ENCODE data around the gene PRSS21.

- TF ChIP-seq CTCF (IDR thresholded peaks at IDR 0.05; ENCODE audit: low read depth, low read length) (no peak), EZH2phosphoT487 (IDR thresholded peaks at IDR 0.05; ENCODE audit: low read depth) (no peak)
Observed at GRCh38 chr16:2856686-2857450, 39.8 kb downstream of the PRSS21 start.
